AG04450 (cell line): ENCODE data around the gene DPCD. TPM values are rescaled to one million over a fixed set of nuclear protein-coding genes. Genes with fewer than 3 reads are reported as not detected.

ENCODE experiments used
- CTCF ChIA-PET: fragments of 300-600, 350-600 bp; formaldehyde crosslinking; extraction: SDS; loops from one replicate; lab custom pipeline; 2022; ENCODE audit warnings: antibody characterized with exemption, inconsistent platforms; lab: Charles Lee
- POLR2A ChIA-PET: fragments of 350-600 bp; formaldehyde crosslinking; extraction: SDS; loops from one replicate; lab custom pipeline; 2021; ENCODE audit warnings: antibody characterized with exemption, inconsistent platforms; lab: Yijun Ruan, JAX
- DNase-seq: peaks from one replicate; pipeline ENCODE4 v3.0.0-alpha.2; 2011; ENCODE audit warnings: low read depth, low spot score
- H3K27ac ChIP-seq: one replicate; pipeline ENCODE4 v1.5.1; 2012; ENCODE audit warnings: low read depth, low read length, control low read depth
- H3K27me3 ChIP-seq: one replicate; pipeline ENCODE4 v1.6.0; 2012; ENCODE audit warnings: low read length; ENCODE audit not compliant: control insufficient read depth, insufficient read depth
- H3K4me3 ChIP-seq: 2 replicates; pipeline ENCODE4 v1.5.1; 2011; ENCODE audit warnings: mild to moderate bottlenecking, low read depth, low read length, control low read depth
- H3K9me3 ChIP-seq: 2 replicates; pipeline ENCODE4 v1.5.1; 2012; ENCODE audit warnings: low read length; ENCODE audit not compliant: control insufficient read depth, insufficient read depth
- polyA minus RNA-seq: library from RNA; depleted of rRNA, polyadenylated mRNA; stranded (reverse); fragments of >200 nt; gene quantifications from 2 replicates; pipeline ENCODE4 v1.2.3, GENCODE V29; 2011; rRNA and poly(A)+ RNA removed
- polyA plus RNA-seq: library from polyadenylated mRNA; depleted of rRNA; stranded (reverse); fragments of >200 nt; gene quantifications from 2 replicates; pipeline ENCODE4 v1.2.3, GENCODE V29; 2011; rRNA removed
- TF ChIP-seq, protein P1 (sequence below): IDR thresholded peaks from 2 replicates; pipeline ENCODE4 v1.5.1; 2011; ENCODE audit warnings: low read depth, low read length, control low read depth, inconsistent platforms

The DPCD gene
- polyA plus RNA-seq = 49.7 and 51.1 TPM in 2 replicates
- polyA minus RNA-seq = 17.0 and 20.1 TPM in 2 replicates

DNA sequence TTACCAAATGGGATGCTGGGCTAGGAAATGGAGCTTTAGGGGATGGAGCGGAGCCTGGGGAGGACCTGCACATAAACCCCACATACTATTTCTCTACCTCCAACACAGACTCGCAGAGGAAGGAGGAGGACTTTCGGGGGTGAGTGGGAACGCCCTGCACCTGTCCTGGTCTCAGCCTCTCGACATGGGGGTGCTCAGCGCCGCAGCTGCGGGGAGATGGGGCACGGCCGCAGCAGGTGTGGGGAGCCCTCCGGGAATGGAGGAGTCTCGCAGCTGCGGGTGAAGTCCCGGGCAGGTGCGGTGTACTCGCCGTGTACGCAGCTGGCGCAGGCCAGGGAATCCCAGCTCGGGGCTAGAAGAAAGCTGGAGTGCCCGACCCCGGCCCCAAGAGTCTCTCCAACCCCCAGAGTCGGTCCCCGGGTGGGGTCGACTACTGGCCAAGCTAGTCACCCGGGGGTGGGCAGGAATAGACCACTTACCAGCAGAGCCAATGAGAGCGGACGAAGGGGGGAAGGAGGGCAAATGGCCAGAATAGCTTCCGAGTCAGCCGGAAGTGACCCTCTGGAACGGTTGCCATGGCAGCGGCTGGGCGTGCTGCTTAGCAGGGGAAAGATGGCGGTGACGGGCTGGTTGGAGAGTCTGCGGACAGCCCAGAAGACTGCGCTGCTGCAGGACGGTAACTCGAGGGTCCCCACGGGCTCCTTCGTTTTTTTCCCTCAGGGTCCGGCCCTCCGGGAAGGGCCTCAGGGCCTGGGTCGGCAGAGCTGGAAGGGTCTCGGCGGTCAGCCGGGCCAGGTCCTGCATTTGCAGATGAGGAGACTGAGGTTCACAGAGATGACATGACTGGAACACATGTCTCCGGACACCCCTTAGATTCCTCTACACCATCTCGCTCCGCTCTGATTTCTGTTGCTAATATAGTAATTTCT is at the start of gene DPCD, which contains the start of gene POLL:
DPCD (plus strand) TSS at position 597 of the 929 bp plus-strand sequence; CDS start at position 613, 16 bp downstream.
POLL (minus strand) TSS at position 533 of the 929 bp plus-strand sequence. CDS start 897 bp downstream, outside the sequence.
- no peaks in the 10 kb centered on the region for H3K27me3 ChIP-seq
- H3K9me3 ChIP-seq = peaks cover 3% of the 10 kb centered on the region; the same call in 1 of the 2 replicates
- ChIA-PET CTCF (interaction anchor here (0.5 to 7.0 kb wide), 7 partner anchors 15 to 590 kb away, joined by 3 to 38 read pairs (median 5); no protein-coding TSS in a partner anchor), POLR2A (interaction anchor here (0.6 to 1.6 kb wide), 5 partner anchors 10 to 231 kb away, joined by 3 to 7 read pairs (median 3); partner anchors contain the start of gene OGA)
- peak within 1 kb of the TSS; percentile 99 for H3K4me3 ChIP-seq
- TF ChIP-seq, protein P1, sequence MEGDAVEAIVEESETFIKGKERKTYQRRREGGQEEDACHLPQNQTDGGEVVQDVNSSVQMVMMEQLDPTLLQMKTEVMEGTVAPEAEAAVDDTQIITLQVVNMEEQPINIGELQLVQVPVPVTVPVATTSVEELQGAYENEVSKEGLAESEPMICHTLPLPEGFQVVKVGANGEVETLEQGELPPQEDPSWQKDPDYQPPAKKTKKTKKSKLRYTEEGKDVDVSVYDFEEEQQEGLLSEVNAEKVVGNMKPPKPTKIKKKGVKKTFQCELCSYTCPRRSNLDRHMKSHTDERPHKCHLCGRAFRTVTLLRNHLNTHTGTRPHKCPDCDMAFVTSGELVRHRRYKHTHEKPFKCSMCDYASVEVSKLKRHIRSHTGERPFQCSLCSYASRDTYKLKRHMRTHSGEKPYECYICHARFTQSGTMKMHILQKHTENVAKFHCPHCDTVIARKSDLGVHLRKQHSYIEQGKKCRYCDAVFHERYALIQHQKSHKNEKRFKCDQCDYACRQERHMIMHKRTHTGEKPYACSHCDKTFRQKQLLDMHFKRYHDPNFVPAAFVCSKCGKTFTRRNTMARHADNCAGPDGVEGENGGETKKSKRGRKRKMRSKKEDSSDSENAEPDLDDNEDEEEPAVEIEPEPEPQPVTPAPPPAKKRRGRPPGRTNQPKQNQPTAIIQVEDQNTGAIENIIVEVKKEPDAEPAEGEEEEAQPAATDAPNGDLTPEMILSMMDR = no peak
- H3K27ac ChIP-seq = no peak within 1 kb of the TSS
- peak; percentile 81 for DNase-seq

DNA sequence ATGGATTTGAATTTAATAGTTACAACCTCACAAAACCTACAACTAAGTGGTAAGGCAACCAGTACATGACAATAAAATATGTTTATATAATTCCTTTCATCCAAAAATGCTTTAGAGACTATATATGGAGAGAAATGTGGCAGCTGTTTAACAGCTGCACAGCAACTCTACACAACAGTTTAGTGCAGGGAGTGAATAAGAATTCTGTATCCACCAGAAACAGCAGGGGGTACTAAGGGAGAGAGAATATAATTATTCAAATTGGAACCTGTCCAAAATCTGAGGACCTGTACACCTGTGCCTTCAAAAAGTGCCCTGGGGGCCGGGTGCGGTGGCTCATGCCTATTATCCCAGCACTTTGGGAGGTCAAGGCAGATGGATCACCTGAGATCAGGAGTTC is 49.7 kb upstream of the DPCD start:
- TF ChIP-seq, protein P1 = no peak
- Histone ChIP-seq H3K27me3 (no peaks in the 10 kb centered on the region), H3K4me3 (no peak overlapping the region), H3K9me3 (no peaks in the 10 kb centered on the region; the same call in 1 of the 2 replicates), H3K27ac (no peak overlapping the region)
- ChIA-PET CTCF (interaction anchor here (0.7 to 1.1 kb wide), 2 partner anchors 8 to 363 kb away, joined by 3 to 12 read pairs; no protein-coding TSS in a partner anchor), POLR2A (no interaction called here)
- no peak for DNase-seq

DNA sequence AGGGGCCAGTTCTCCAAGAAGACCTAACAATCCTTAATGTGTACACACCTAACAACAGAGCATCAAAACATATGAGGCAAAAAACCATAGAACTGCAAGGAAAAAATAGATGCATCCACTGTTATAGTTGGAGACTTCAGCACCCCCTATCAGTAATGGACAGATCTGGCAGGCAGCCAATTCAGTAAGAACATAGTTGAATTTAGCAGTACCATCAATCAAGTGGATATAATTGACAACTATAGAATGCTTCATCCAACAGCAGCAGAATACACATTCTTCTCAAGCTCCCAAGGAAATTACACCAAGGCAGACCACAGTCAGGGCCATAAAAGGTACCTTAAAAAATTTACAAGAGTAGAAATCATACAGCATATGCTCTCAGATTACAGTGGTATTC is 42.2 kb upstream of the DPCD start:
- no peaks in the 10 kb centered on the region; the same call in 1 of the 2 replicates for H3K9me3 ChIP-seq
- TF ChIP-seq, protein P1 = no peak
- CTCF ChIA-PET = interaction anchor here (0.5 to 4.4 kb wide), 5 partner anchors 8 to 332 kb away, joined by 3 to 20 read pairs (median 4); no protein-coding TSS in a partner anchor
- no peaks in the 10 kb centered on the region for H3K27me3 ChIP-seq
- no peak for DNase-seq
- H3K4me3 ChIP-seq = no peak overlapping the region
- POLR2A ChIA-PET = no interaction called here
- no peak overlapping the region for H3K27ac ChIP-seq

DNA sequence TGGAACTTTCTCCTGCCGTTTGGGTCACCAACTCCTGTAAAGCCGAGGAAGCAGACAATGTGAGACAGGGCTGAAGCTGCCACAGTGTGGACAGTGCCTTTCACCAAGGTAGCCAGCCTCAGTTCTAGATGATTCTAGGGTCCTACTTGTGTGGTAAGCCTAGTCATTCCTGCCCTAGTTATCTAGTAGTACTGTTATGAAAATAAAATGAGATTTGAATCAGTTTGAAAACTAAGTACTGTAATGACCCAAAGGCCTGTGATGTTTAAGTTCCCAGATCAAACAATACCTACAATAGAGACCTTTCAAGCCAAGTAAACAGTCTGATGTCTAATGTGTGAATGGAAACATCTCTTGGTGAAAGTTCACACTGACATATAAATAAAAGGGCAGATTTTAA is 37.2 kb upstream of the DPCD start:
- DNase-seq = no peak
- no peak overlapping the region for H3K27ac ChIP-seq
- no peak overlapping the region for H3K4me3 ChIP-seq
- ChIA-PET CTCF (interaction anchor here (0.7 to 1.9 kb wide), 3 partner anchors 14 to 409 kb away, joined by 3 to 6 read pairs (median 3); no protein-coding TSS in a partner anchor), POLR2A (no interaction called here)
- H3K27me3 ChIP-seq = no peaks in the 10 kb centered on the region
- TF ChIP-seq, protein P1 = no peak
- H3K9me3 ChIP-seq = no peaks in the 10 kb centered on the region
